SK-N-MC (cell line): ENCODE data around the gene MFGE8.

Experiments used
- DNase-seq: peaks from one replicate; pipeline ENCODE4 v3.0.0-alpha.2; 2011; ENCODE audit warnings: low read depth, low spot score
- H3K27ac ChIP-seq: fragments of 200-600 bp; sonication (generic); 2 replicates; pipeline ENCODE4 v1.5.1; 2016; ENCODE audit warnings: mixed run types
- H3K36me3 ChIP-seq: fragments of 200-600 bp; sonication (generic); 2 replicates; pipeline ENCODE4 v1.6.1; 2017; ENCODE audit warnings: antibody characterized with exemption, low read length, mixed read lengths; ENCODE audit not compliant: insufficient read depth
- H3K4me3 ChIP-seq: fragments of 200-600 bp; sonication (generic); 2 replicates; pipeline ENCODE4 v1.5.1; 2016
- H3K9ac ChIP-seq: fragments of 200-600 bp; sonication (generic); 2 replicates; pipeline ENCODE4 v1.8.0; 2017; ENCODE audit warnings: mixed run types, mixed read lengths; ENCODE audit not compliant: insufficient read length
- H3K9me3 ChIP-seq: fragments of 200-600 bp; sonication (generic); 2 replicates; pipeline ENCODE4 v1.6.1; 2017; ENCODE audit warnings: low read depth, mild to moderate bottlenecking, antibody characterized with exemption, low read length, moderate library complexity, mixed read lengths
- EZH2 ChIP-seq: fragments of 200-600 bp; sonication (generic); IDR thresholded peaks from one replicate; pipeline ENCODE4 v1.6.1; 2017; ENCODE audit warnings: antibody characterized with exemption
- FOXP2 ChIP-seq: optimal IDR thresholded peaks from 2 replicates; pipeline ENCODE3; 2011; ENCODE audit warnings: mild to moderate bottlenecking, moderate library complexity; ENCODE audit not compliant: insufficient read depth; ENCODE audit errors: extremely low read length, control extremely low read depth
- POLR2AphosphoS5 ChIP-seq: IDR thresholded peaks from 2 replicates; pipeline ENCODE4 v1.6.1; 2012; ENCODE audit warnings: mild to moderate bottlenecking, low read depth, low read length, borderline replicate concordance

MFGE8 gene

GRCh38 chr15:88864861-88865497 is 48.2 kb downstream of the MFGE8 start:
- TF ChIP-seq FOXP2 (no peak), POLR2AphosphoS5 (no peak), EZH2 (no peak)
- no peak for DNase-seq
- no peak overlapping the region for H3K9ac ChIP-seq
- H3K9me3 ChIP-seq = no peaks in the 10 kb centered on the region
- H3K4me3 ChIP-seq = no peak overlapping the region
- no peaks in the 10 kb centered on the region for H3K36me3 ChIP-seq
- H3K27ac ChIP-seq = no peak overlapping the region

GRCh38 chr15:88863412-88863811 is 49.8 kb downstream of the MFGE8 start:
- Histone ChIP-seq H3K9ac (no peak overlapping the region), H3K27ac (no peak overlapping the region)
- TF ChIP-seq FOXP2 = no peak
- no peak for TF ChIP-seq EZH2
- TF ChIP-seq POLR2AphosphoS5 = no peak

GRCh38 chr15:88860212-88860611 is 53.0 kb downstream of the MFGE8 start:
- Histone ChIP-seq H3K36me3 (no peaks in the 10 kb centered on the region), H3K9ac (no peak overlapping the region), H3K27ac (no peak overlapping the region), H3K9me3 (no peaks in the 10 kb centered on the region), H3K4me3 (no peak overlapping the region)
- TF ChIP-seq POLR2AphosphoS5 (no peak), EZH2 (no peak), FOXP2 (no peak)
- DNase-seq = no peak

More at GRCh38 chr15:88863412-88863811, 49.8 kb downstream of the MFGE8 start:
- Histone ChIP-seq H3K9me3 (no peaks in the 10 kb centered on the region), H3K4me3 (no peak overlapping the region), H3K36me3 (no peaks in the 10 kb centered on the region)
- no peak for DNase-seq

GRCh38 chr15:88859550-88859949 is 53.6 kb downstream of the MFGE8 start:
- no peak for DNase-seq
- H3K4me3 ChIP-seq = no peak overlapping the region
- H3K27ac ChIP-seq = no peak overlapping the region
- no peaks in the 10 kb centered on the region for H3K9me3 ChIP-seq
- no peak for TF ChIP-seq EZH2
- TF ChIP-seq FOXP2 = no peak
- TF ChIP-seq POLR2AphosphoS5 = no peak
- H3K9ac ChIP-seq = no peak overlapping the region
- H3K36me3 ChIP-seq = no peaks in the 10 kb centered on the region

GRCh38 chr15:88858934-88859333 is 54.2 kb downstream of the MFGE8 start:
- Histone ChIP-seq H3K27ac (no peak overlapping the region), H3K9ac (no peak overlapping the region), H3K9me3 (no peaks in the 10 kb centered on the region), H3K36me3 (no peaks in the 10 kb centered on the region), H3K4me3 (no peak overlapping the region)
- TF ChIP-seq FOXP2 = no peak
- TF ChIP-seq EZH2 = no peak
- TF ChIP-seq POLR2AphosphoS5 = no peak
- no peak for DNase-seq

GRCh38 chr15:88852476-88852875 is 60.7 kb downstream of the MFGE8 start:
- Histone ChIP-seq H3K9me3 (no peaks in the 10 kb centered on the region), H3K36me3 (no peaks in the 10 kb centered on the region), H3K4me3 (no peak overlapping the region), H3K27ac (no peak overlapping the region), H3K9ac (no peak overlapping the region)
- TF ChIP-seq FOXP2 (no peak), EZH2 (no peak), POLR2AphosphoS5 (no peak)
- DNase-seq = no peak

- H3K4me3 ChIP-seq = no peak overlapping the region
- H3K9ac ChIP-seq = no peak overlapping the region
- no peak overlapping the region for H3K27ac ChIP-seq
- no peaks in the 10 kb centered on the region for H3K36me3 ChIP-seq
- TF ChIP-seq FOXP2 (no peak), POLR2AphosphoS5 (no peak), EZH2 (no peak)
- DNase-seq = no peak
- no peaks in the 10 kb centered on the region for H3K9me3 ChIP-seq
Measured at GRCh38 chr15:88849376-88850072, 63.7 kb downstream of the MFGE8 start.
